Stimulated activated CD4-positive, alpha-beta T cell treated with anti-CD3 and anti-CD28 coated beads, Interleukin-4, amount 100 ng/mL, for 24 hours (primary cell): ENCODE measurements around the gene ANKS1A.

ENCODE experiments used
- DNase-seq: peaks from one replicate; pipeline ENCODE4 v3.0.0-alpha.2; 2020

Gene ANKS1A

GRCh38 chr6:35058865-35059522 lies 169.9 kb downstream of the ANKS1A start:
- DNase-seq = no peak

GRCh38 chr6:35059596-35060345 lies 170.7 kb downstream of the ANKS1A start:
- no peak for DNase-seq

- DNase-seq = no peak
These were observed 172.1 kb downstream of the ANKS1A start for GRCh38 chr6:35061102-35061615.

GRCh38 chr6:35061651-35062410 lies 172.8 kb downstream of the ANKS1A start:
- DNase-seq = no peak

- DNase-seq = no peak
These were observed 173.9 kb downstream of the ANKS1A start for GRCh38 chr6:35062676-35063574.

GRCh38 chr6:35063701-35064280 lies 174.7 kb downstream of the ANKS1A start:
- DNase-seq = no peak

GRCh38 chr6:35064290-35064689 lies 175.2 kb downstream of the ANKS1A start:
- DNase-seq = no peak

- no peak for DNase-seq
These were observed 175.8 kb downstream of the ANKS1A start for GRCh38 chr6:35064757-35065440.

GRCh38 chr6:35065441-35065800 lies 176.4 kb downstream of the ANKS1A start:
- DNase-seq = no peak

- no peak for DNase-seq
These were observed 176.8 kb downstream of the ANKS1A start for GRCh38 chr6:35065870-35066269.

- no peak for DNase-seq
These were observed 178.2 kb downstream of the ANKS1A start for GRCh38 chr6:35067234-35067633.

- DNase-seq = no peak
These were observed 179.2 kb downstream of the ANKS1A start for GRCh38 chr6:35068206-35068605.

GRCh38 chr6:35068644-35069043 lies 179.6 kb downstream of the ANKS1A start:
- DNase-seq = no peak

- no peak for DNase-seq
These were observed 180.2 kb downstream of the ANKS1A start for GRCh38 chr6:35069262-35069661.

GRCh38 chr6:35070111-35070510 lies 181.1 kb downstream of the ANKS1A start:
- no peak for DNase-seq

- no peak for DNase-seq
These were observed 182.4 kb downstream of the ANKS1A start for GRCh38 chr6:35071347-35071994.

- no peak for DNase-seq
These were observed 183.1 kb downstream of the ANKS1A start for GRCh38 chr6:35072051-35072697.

- DNase-seq = no peak
These were observed 183.6 kb downstream of the ANKS1A start for GRCh38 chr6:35072698-35073055.

- DNase-seq = no peak
These were observed 184.2 kb downstream of the ANKS1A start for GRCh38 chr6:35073211-35073610.

- DNase-seq = no peak
These were observed 184.9 kb downstream of the ANKS1A start for GRCh38 chr6:35073766-35074471.
